ENCODE results near the gene LGALS14.

DNA sequence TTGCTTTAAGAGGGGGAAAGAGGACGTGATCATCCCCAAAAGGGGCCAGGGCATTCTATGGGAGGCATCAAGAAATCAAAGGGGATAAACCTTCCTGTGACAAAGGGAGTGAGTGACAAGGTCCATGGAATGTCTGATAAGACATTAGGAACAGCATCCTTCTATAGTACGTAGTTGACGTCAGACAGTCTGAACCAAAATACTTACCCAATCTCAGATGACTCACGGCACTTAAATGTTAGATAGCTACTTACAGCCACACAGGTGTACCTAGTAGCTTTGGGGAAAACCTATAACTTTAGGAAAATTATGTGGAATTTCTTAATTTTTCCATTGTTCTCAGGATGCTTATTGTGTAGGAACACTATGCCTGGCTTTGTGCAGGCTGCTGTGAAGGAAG lies 43.6 kb upstream of the LGALS14 start:
- TF ChIP-seq POLR2AphosphoS5 (IDR thresholded peaks at IDR 0.05; ENCODE audit: borderline replicate concordance, low read depth, low read length) (no peak), EZH2 (IDR thresholded peaks at IDR 0.05) (no peak)
